GM10248 (cell line): Measurements from ENCODE around the gene PYGO2.

Experiments used
- CTCF ChIA-PET: fragments of 300-600 bp; sonication (Branson Sonifier 250); formaldehyde crosslinking; extraction: SDS; loops from one replicate; lab custom pipeline; 2021; ENCODE audit warnings: antibody characterized with exemption; lab: Yijun Ruan, JAX
- POLR2A ChIA-PET: fragments of 350-650 bp; sonication (Branson Sonifier 250); formaldehyde crosslinking; extraction: SDS; loops from one replicate; lab custom pipeline; 2020; ENCODE audit warnings: antibody characterized with exemption; lab: Yijun Ruan, JAX
- DNase-seq: peaks from one replicate; pipeline ENCODE4 v3.0.0; 2012; ENCODE audit errors: extremely low spot score
- TF ChIP-seq, protein P1 (sequence below): IDR thresholded peaks from 2 replicates; pipeline ENCODE4 v1.5.1; 2012; ENCODE audit warnings: mild to moderate bottlenecking, low read depth; ENCODE audit errors: extremely low read depth, missing control alignments, control extremely low read depth

The PYGO2 gene

DNA sequence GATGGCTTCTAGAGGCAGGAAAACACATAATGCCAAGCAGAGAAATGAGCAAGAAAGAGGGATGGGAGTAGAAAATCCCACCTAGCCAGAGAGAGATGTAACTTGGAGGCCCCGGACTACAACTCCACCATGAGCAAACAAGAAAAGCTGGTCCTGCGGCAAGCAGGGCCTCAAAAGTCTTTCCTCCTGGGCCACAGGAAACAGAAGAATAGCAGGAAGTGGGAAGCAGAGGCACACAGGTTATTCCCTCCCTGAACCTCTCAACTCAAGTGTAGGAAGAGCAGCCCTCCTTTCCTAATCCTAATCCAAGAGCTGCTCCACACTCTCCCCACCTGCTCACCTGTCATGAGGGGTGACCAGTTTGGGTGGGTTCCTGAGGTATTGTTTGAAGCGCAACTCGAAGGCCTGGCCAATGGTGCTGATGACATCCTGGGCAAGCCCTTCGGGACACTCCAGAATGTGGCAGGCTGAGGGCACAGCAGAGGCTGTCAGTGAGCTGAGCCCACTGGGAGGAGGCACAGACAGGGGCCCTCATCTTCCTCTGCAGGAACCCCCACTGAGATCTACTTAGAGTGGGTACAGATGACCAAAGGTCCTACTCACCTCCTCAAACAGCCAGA is 5.9 kb upstream of the PYGO2 start:
- POLR2A ChIA-PET: no interaction called here
- CTCF ChIA-PET: interaction anchor here (1.7 to 2.4 kb wide), 2 partner anchors 32 to 50 kb away, joined by 5 to 6 read pairs; no protein-coding TSS in a partner anchor
- DNase-seq: no peak
- TF ChIP-seq, protein P1, sequence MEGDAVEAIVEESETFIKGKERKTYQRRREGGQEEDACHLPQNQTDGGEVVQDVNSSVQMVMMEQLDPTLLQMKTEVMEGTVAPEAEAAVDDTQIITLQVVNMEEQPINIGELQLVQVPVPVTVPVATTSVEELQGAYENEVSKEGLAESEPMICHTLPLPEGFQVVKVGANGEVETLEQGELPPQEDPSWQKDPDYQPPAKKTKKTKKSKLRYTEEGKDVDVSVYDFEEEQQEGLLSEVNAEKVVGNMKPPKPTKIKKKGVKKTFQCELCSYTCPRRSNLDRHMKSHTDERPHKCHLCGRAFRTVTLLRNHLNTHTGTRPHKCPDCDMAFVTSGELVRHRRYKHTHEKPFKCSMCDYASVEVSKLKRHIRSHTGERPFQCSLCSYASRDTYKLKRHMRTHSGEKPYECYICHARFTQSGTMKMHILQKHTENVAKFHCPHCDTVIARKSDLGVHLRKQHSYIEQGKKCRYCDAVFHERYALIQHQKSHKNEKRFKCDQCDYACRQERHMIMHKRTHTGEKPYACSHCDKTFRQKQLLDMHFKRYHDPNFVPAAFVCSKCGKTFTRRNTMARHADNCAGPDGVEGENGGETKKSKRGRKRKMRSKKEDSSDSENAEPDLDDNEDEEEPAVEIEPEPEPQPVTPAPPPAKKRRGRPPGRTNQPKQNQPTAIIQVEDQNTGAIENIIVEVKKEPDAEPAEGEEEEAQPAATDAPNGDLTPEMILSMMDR: no peak

DNA sequence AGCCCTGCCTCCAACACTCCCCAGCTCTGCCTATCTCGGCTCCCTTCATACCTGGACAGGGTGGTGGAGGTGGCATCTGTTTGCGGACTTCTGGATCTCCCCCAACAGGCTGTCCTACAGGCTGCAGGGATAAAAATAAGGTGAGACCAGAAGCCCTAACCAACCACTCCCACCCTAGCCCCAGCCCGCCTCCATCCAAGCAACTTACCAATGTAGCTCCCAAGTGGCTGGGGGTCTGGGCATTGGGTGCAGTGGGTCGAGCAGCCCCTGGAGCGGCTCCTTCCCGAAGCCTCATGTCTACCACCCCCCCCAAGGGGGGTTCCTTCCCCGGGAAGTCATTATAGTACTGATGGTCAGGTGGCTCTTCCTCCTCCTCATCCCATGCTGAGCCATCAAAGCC is 4.5 kb upstream of the PYGO2 start:
- no peak for DNase-seq
- TF ChIP-seq, protein P1: no peak
- ChIA-PET POLR2A (interaction anchor here (0.5 to 0.6 kb wide), 2 partner anchors 29 to 102 kb away, joined by 3 to 9 read pairs; no protein-coding TSS in a partner anchor), CTCF (interaction anchor here (0.7 to 2.4 kb wide), 7 partner anchors 7 to 95 kb away, joined by 3 to 7 read pairs (median 4); partner anchors contain the start of genes ADAM15 and PBXIP1)

- ChIA-PET CTCF (interaction anchor here (0.8 to 1.9 kb wide), 4 partner anchors 9 to 58 kb away, joined by 3 to 7 read pairs (median 3); partner anchors contain the start of gene PBXIP1), POLR2A (no interaction called here)
- DNase-seq: no peak
- TF ChIP-seq, protein P1: no peak
Measured at GRCh38 chr1:154964359-154964758, 2.8 kb upstream of the PYGO2 start.

GRCh38 chr1:154963643-154964042 is 2.1 kb upstream of the PYGO2 start:
- DNase-seq: no peak
- TF ChIP-seq, protein P1: no peak
- ChIA-PET CTCF (interaction anchor here (4.7 kb wide), 1 partner anchor 8 kb away, joined by 51 read pairs; the partner anchor contains the start of gene SHC1), POLR2A (no interaction called here)

- ChIA-PET POLR2A (no interaction called here), CTCF (interaction anchor here (0.7 to 4.7 kb wide), 4 partner anchors 9 to 335 kb away, joined by 3 to 51 read pairs (median 10); partner anchors contain the start of gene SHC1)
- TF ChIP-seq, protein P1: no peak
- no peak for DNase-seq
Measured at GRCh38 chr1:154962795-154963330, 1.3 kb upstream of the PYGO2 start.

- ChIA-PET CTCF (interaction anchor here (0.7 to 4.7 kb wide), 11 partner anchors 9 to 335 kb away, joined by 3 to 51 read pairs (median 5); partner anchors contain the start of genes EFNA4, PMVK and SHC1), POLR2A (interaction anchor here (0.8 kb wide), 1 partner anchor 26 kb away, joined by 3 read pairs; the partner anchor contains the start of gene PMVK)
- DNase-seq: peak; percentile 40
- TF ChIP-seq, protein P1: no peak
Measured at GRCh38 chr1:154962156-154962749, 671 bp upstream of the PYGO2 start.
